DMS153 (cell line): ENCODE data around the gene TP53TG3E.
"Not testable (repeated sequence)": the region's sequence is repeated elsewhere in the genome, so short reads cannot be mapped to it uniquely, and the experiment has no call there.

ENCODE experiments used
- DNase-seq: peaks from one replicate; lab custom pipeline; 2025; lab: John Stamatoyannopoulos, UW

Gene TP53TG3E

DNA sequence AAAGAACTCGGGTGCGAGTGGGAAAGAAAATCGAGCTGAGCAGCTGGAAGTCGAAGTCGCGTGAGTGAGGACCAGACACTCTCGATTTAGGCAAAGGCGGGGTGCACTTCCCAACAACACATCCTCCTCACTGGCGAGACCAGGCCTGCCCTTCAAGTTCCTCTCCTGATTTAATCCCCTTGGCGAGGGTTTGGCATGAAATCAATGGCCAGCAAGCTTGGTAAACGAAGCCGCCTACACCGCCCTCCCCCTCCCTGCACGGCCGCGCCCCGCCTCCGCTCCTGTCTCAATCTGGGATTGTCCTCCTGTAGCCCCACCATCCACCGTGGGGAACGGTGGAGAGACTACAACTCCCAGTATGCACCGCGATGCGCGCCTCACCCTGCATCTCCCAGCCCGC lies at the start of gene TP53TG3E:
Gene TP53TG3E (plus strand): TSS at position 301 of the 400 bp plus-strand sequence. CDS start 68 bp downstream, at position 369.
- not testable (repeated sequence) for DNase-seq

- DNase-seq: not testable (repeated sequence)
Measured at GRCh38 chr16:33336226-33337012, 32.3 kb downstream of the TP53TG3E start.

DNA sequence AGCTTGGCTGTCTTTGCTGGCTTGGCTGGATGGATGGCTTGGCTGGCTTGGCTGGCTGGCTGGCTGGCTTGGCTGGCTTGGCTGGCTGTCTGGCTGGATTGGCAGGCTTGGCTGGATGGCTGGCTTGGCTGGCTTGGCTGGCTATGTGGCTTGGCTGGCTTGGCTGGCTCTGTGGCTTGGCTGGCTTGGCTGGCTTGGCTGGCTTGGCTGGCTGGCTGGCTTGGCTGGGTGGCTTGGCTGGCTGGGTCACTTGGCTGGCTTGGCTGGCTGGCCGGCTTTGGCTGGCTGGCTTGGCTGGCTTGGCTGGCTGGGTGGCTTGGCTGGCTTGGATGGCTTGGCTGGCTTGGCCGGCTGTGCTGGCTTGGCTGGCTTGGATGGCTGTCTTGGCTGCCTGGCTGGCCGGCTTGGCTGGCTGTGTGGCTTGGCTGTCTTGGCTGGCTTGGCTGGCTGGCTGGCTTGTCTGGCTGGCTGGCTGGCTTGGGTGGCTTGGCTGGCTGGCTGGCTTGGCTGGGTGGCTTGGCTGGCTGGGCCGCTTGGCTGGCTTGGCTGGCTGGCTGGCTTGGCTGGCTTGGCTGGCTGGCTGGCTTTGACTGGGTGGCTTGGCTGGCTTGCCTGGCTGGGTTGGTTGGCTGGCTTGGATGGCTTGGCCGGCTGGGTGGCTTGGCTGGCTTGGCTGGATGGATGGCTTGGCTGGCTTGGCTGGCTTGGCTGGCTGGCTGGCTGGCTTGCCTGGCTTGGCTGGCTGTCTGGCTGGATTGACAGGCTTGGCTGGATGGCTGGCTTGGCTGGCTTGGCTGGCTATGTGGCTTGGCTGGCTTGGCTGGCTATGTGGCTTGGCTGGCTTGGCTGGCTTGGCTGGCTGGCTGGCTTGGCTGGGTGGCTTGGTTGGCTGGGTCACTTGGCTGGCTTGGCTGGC lies 33.8 kb downstream of the TP53TG3E start:
- not testable (repeated sequence) for DNase-seq

GRCh38 chr16:33338543-33338951 lies 34.4 kb downstream of the TP53TG3E start:
- DNase-seq: not testable (repeated sequence)

DNA sequence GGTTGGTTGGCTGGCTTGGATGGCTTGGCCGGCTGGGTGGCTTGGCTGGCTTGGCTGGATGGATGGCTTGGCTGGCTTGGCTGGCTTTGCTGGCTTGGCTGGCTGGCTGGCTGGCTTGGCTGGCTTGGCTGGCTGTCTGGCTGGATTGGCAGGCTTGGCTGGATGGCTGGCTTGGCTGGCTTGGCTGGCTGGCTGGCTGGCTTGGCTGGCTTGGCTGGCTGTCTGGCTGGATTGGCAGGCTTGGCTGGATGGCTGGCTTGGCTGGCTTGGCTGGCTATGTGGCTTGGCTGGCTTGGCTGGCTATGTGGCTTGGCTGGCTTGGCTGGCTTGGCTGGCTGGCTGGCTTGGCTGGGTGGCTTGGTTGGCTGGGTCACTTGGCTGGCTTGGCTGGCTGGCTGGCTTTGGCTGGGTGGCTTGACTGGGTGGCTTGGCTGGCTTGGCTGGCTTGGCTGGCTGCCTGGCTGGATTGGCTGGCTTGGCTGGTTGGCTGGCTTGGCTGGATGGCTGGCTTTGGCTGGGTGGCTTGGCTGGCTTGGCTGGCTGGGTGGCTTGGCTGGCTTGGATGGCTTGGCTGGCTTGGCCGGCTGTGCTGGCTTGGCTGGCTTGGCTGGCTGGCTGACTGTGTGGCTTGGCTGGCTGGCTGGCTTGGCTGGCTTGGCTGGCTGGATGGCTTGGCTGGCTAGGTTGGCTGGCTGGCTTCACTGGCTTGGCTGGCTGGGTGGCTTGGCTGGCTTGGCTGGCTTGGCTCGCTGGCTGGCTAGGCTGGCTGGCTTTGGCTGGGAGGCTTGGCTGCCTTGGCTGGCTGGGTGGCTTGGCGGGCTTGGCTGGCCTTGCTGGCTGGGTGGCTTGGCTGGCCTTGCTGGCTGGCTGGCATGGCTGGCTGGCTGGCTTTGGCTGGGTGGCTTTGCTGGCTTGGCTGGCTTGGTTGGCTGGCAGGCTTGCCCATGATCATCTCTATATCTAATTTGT lies 35.3 kb downstream of the TP53TG3E start:
- DNase-seq: not testable (repeated sequence)
